H1 (cell line): ENCODE data around the gene GLDC. TPM values are rescaled to one million over a fixed set of nuclear protein-coding genes. Genes with fewer than 3 reads are reported as not detected.
A peak's percentile ranks its signal among the peaks of the same experiment; 100 is the strongest.

Source experiments
- CTCF ChIA-PET: fragments of 300-600 bp; sonication (Branson Sonifier 250); formaldehyde crosslinking; loops from one replicate; lab custom pipeline; 2021; ENCODE audit not compliant: partially characterized antibody; lab: Charles Lee
- POLR2A ChIA-PET: fragments of 300-600 bp; sonication (Branson Sonifier 250); formaldehyde crosslinking; loops from one replicate; lab custom pipeline; 2021; ENCODE audit warnings: inconsistent platforms; ENCODE audit not compliant: partially characterized antibody; lab: Charles Lee
- DNase-seq, 2 experiments: peaks; one replicate each; pipeline versions ENCODE4 v3.0.0 to v3.0.0-alpha.2; 2010 to 2022; ENCODE audit warnings: low spot score in 2 of 2, low read depth in 1 of 2, mixed read lengths in 1 of 2
- FAIRE-seq: peaks from 2 replicates; lab custom pipeline; 2011; peaks lifted over from hg19 to GRCh38; lab: Jason Lieb, UNC
- H2AFZ ChIP-seq: 2 replicates; pipeline ENCODE4 v1.8.1; 2012; ENCODE audit warnings: low read length, inconsistent platforms
- H2AK5ac ChIP-seq: 2 replicates; pipeline ENCODE4 v1.6.1; 2013; ENCODE audit warnings: low read depth, low read length
- H2BK120ac ChIP-seq: replicated peaks from 2 replicates; pipeline ENCODE3; 2013; ENCODE audit warnings: low read depth, low read length, inconsistent platforms
- H2BK12ac ChIP-seq: 2 replicates; pipeline ENCODE4 v1.6.1; 2013; ENCODE audit warnings: low read depth, low read length
- H2BK15ac ChIP-seq: 2 replicates; pipeline ENCODE4 v1.6.1; 2013; ENCODE audit warnings: low read length
- H2BK20ac ChIP-seq: 2 replicates; pipeline ENCODE4 v1.6.1; 2013; ENCODE audit warnings: low read length
- H2BK5ac ChIP-seq: 2 replicates; pipeline ENCODE4 v1.6.1; 2013; ENCODE audit warnings: low read depth, low read length
- H3K14ac ChIP-seq: 2 replicates; pipeline ENCODE4 v1.6.1; 2013; ENCODE audit warnings: inconsistent platforms; ENCODE audit not compliant: insufficient read length
- H3K18ac ChIP-seq: 2 replicates; pipeline ENCODE4 v1.6.1; 2013; ENCODE audit warnings: low read length; ENCODE audit errors: extremely low read depth
- H3K23ac ChIP-seq: 2 replicates; pipeline ENCODE4 v1.6.1; 2013; ENCODE audit warnings: inconsistent platforms; ENCODE audit not compliant: insufficient read length
- H3K23me2 ChIP-seq: 2 replicates; pipeline ENCODE4 v1.6.1; 2013; ENCODE audit warnings: low read depth, low read length
- H3K27ac ChIP-seq: 2 replicates; pipeline ENCODE4 v1.6.1; 2011; ENCODE audit warnings: low read depth, low read length, inconsistent platforms
- H3K27me3 ChIP-seq, 4 experiments: replicated peaks in 1 of 4; 1 replicate in 1 of 4; 2 replicates in 3 of 4; pipeline versions ENCODE4 v1.6.1 to v1.8.1; 2011 to 2013; ENCODE audit warnings: low read length in 3 of 4, mild to moderate bottlenecking in 3 of 4, inconsistent platforms in 2 of 4, mixed read lengths in 2 of 4, moderate library complexity in 1 of 4; ENCODE audit not compliant: control insufficient read depth in 3 of 4, insufficient read depth in 3 of 4; ENCODE audit errors: extremely low read depth in 1 of 4
- H3K36me3 ChIP-seq, 4 experiments: 2 replicates each; pipeline versions ENCODE4 v1.6.1 to v1.8.1; 2011 to 2013; ENCODE audit warnings: mild to moderate bottlenecking in 4 of 4, low read length in 3 of 4, moderate library complexity in 2 of 4, control low read depth in 1 of 4, inconsistent platforms in 1 of 4; ENCODE audit not compliant: insufficient read depth in 4 of 4, control insufficient read depth in 2 of 4
- H3K4ac ChIP-seq: replicated peaks from 2 replicates; pipeline ENCODE3; 2013; ENCODE audit warnings: low read length, low read depth, mixed read lengths, inconsistent platforms; ENCODE audit not compliant: insufficient read length
- H3K4me1 ChIP-seq, 4 experiments: replicated peaks in 1 of 4; 1 replicate in 1 of 4; 2 replicates in 3 of 4; pipeline versions ENCODE4 v1.6.1 to v1.8.1; 2011 to 2013; ENCODE audit warnings: low read length in 3 of 4, inconsistent platforms in 2 of 4, mixed read lengths in 1 of 4; ENCODE audit not compliant: insufficient read depth in 4 of 4, control insufficient read depth in 3 of 4
- H3K4me2 ChIP-seq, 2 experiments: 2 replicates each; pipeline versions ENCODE4 v1.6.1 to v1.8.1; 2011 to 2013; ENCODE audit warnings: low read depth in 2 of 2, low read length in 2 of 2, control low read depth in 1 of 2, inconsistent platforms in 1 of 2, mild to moderate bottlenecking in 1 of 2; ENCODE audit not compliant: insufficient read depth in 1 of 2
- H3K4me3 ChIP-seq, 4 experiments: fragments of 200-600, 300-600 bp in 1 of 4; sonication (generic), shearing (Covaris generic), sonication (Bioruptor Twin) in 1 of 4; 2 replicates each; pipeline versions ENCODE4 v1.5.1 to v1.8.1; 2011 to 2016; ENCODE audit warnings: low read length in 4 of 4, low read depth in 3 of 4, control low read depth in 2 of 4, inconsistent platforms in 2 of 4, mild to moderate bottlenecking in 2 of 4, mixed read lengths in 1 of 4, moderate library complexity in 1 of 4; ENCODE audit not compliant: insufficient read depth in 2 of 4; ENCODE audit errors: extremely low read depth in 1 of 4
- H3K56ac ChIP-seq: replicated peaks from 2 replicates; pipeline ENCODE3; 2013; ENCODE audit warnings: low read depth, mild to moderate bottlenecking, mixed read lengths, low read length, inconsistent platforms; ENCODE audit not compliant: insufficient read length
- H3K79me1 ChIP-seq: 2 replicates; pipeline ENCODE4 v1.6.1; 2013; ENCODE audit warnings: low read depth, low read length, control low read depth
- H3K79me2 ChIP-seq, 2 experiments: 2 replicates each; pipeline versions ENCODE4 v1.6.1 to v1.8.1; 2012 to 2013; ENCODE audit warnings: low read length in 2 of 2, mild to moderate bottlenecking in 2 of 2, inconsistent platforms in 1 of 2; ENCODE audit not compliant: insufficient read depth in 2 of 2, control insufficient read depth in 1 of 2
- H3K9ac ChIP-seq, 4 experiments: replicated peaks in 1 of 4; 1 replicate in 1 of 4; 2 replicates in 3 of 4; pipeline versions ENCODE4 v1.6.1 to v1.8.1; 2011 to 2013; ENCODE audit warnings: low read depth in 3 of 4, low read length in 3 of 4, control low read depth in 2 of 4, mild to moderate bottlenecking in 2 of 4, moderate library complexity in 2 of 4, inconsistent platforms in 1 of 4; ENCODE audit errors: extremely low read depth in 1 of 4
- H3K9me3 ChIP-seq, 2 experiments: 2 replicates each; pipeline versions ENCODE4 v1.6.1 to v1.8.1; 2012 to 2013; ENCODE audit warnings: mild to moderate bottlenecking in 2 of 2, moderate library complexity in 2 of 2, control low read depth in 1 of 2, inconsistent platforms in 1 of 2, low read depth in 1 of 2, low read length in 1 of 2, mixed read lengths in 1 of 2; ENCODE audit not compliant: insufficient read depth in 2 of 2
- H4K20me1 ChIP-seq, 2 experiments: replicated peaks in 1 of 2; 2 replicates each; pipeline versions ENCODE3 to v1.8.1; 2011 to 2013; ENCODE audit warnings: inconsistent platforms in 2 of 2, low read length in 2 of 2, mild to moderate bottlenecking in 1 of 2; ENCODE audit not compliant: insufficient read depth in 2 of 2, control insufficient read depth in 1 of 2
- H4K5ac ChIP-seq: 2 replicates; pipeline ENCODE4 v1.6.1; 2013; ENCODE audit warnings: low read length, low read depth, mixed read lengths, inconsistent platforms; ENCODE audit not compliant: insufficient read length
- H4K8ac ChIP-seq: 2 replicates; pipeline ENCODE4 v1.8.0; 2013; ENCODE audit warnings: mild to moderate bottlenecking, moderate library complexity, low read length, inconsistent platforms; ENCODE audit not compliant: insufficient read depth; ENCODE audit errors: extremely low read depth
- H4K91ac ChIP-seq: replicated peaks from 2 replicates; pipeline ENCODE3; 2013; ENCODE audit warnings: low read length, mixed read lengths, inconsistent platforms; ENCODE audit not compliant: insufficient read length
- EZH2 ChIP-seq: fragments of 200-600 bp; sonication (generic); IDR thresholded peaks from 2 replicates; pipeline ENCODE4 v1.7.1; 2012; ENCODE audit warnings: low read depth, mild to moderate bottlenecking, moderate library complexity, low read length, inconsistent platforms; ENCODE audit not compliant: severe bottlenecking
- WGBS, 2 experiments: shearing (Covaris generic) in 1 of 2; methylation state at CpG; one replicate each; pipeline versions ENCODE4 v1.1.6 to v1.1.7; 2013 to 2015; ENCODE audit warnings: low lambda C conversion rate in 2 of 2, mixed read lengths in 2 of 2, inconsistent platforms in 1 of 2, low coverage in 1 of 2, missing lambda C conversion rate in 1 of 2; ENCODE audit not compliant: insufficient replicate concordance in 2 of 2, insufficient coverage in 1 of 2, insufficient read length in 1 of 2; ENCODE audit errors: extremely low coverage in 1 of 2, missing lambda C conversion rate in 1 of 2; 5-methylcytosine and 5-hydroxymethylcytosine counted together
- polyA plus RNA-seq, 7 experiments: library from polyadenylated mRNA; depleted of rRNA in 3 of 7; stranded (reverse) in 5 of 7; unstranded in 2 of 7; fragments of >200 nt in 5 of 7; fragments of 200-250 nt in 2 of 7; gene quantifications; 1 replicate in 5 of 7; 2 replicates in 1 of 7; 4 replicates in 1 of 7; pipeline versions ENCODE4 v1.2.1 to v1.2.3, GENCODE V29; 2011 to 2013; ENCODE audit warnings: missing spikeins in 2 of 7, mixed read lengths in 2 of 7
- total RNA-seq: library from RNA; stranded (reverse); fragmentation: NEBNext Ultra II Directional; extraction: Animal tissue kit (Norgen Biotek cat#: 25700); gene quantifications from 2 replicates; pipeline ENCODE4 v1.2.1, GENCODE V29; 2021

GLDC gene
- total and polyA plus RNA-seq, 2 of the 8 experiments (the other 6 are each of a cell fraction or from before 2014, with no cell fraction given) = 48.8 to 101 TPM

GRCh38 chr9:6631207-6631512 is 14.4 kb downstream of the GLDC start:
- Histone ChIP-seq H3K79me1 (peaks cover 8% of the 10 kb centered on the region), H2BK12ac (no peak overlapping the region), H4K91ac (no peak overlapping the region), H4K8ac (no peak overlapping the region), H3K9me3 (no peaks in the 10 kb centered on the region), H4K5ac (no peak overlapping the region), H3K23ac (no peak overlapping the region), H3K14ac (no peak overlapping the region), H3K56ac (no peak overlapping the region), H2AK5ac (no peak overlapping the region), H3K4ac (no peak overlapping the region), H4K20me1 (peaks cover 4 to 9% of the 10 kb centered on the region in 2 experiments), H3K4me2 (no peak overlapping the region), H2AFZ (no peak overlapping the region), H3K23me2 (no peaks in the 10 kb centered on the region), H3K27ac (0 out of 2 replicates have a peak overlapping the region, but pooled peaks have one; percentile 9), H2BK15ac (no peak overlapping the region), H3K4me1 (peaks cover 2 to 9% (median 5%) of the 10 kb centered on the region in 4 experiments; a peak in 5 of 7 replicates), H3K9ac (no peak overlapping the region), H3K36me3 (no peaks in the 10 kb centered on the region; a peak in 1 of 8 replicates), H3K18ac (no peak overlapping the region), H3K27me3 (no peaks in the 10 kb centered on the region), H3K4me3 (no peak overlapping the region), H2BK20ac (no peak overlapping the region), H3K79me2 (peaks cover 0 to 71% of the 10 kb centered on the region in 2 experiments), H2BK120ac (no peak overlapping the region), H2BK5ac (no peak overlapping the region)
- no peak for TF ChIP-seq EZH2
- 97% methylated on average over 4 of the region's 4 CpGs; no CpG with 5 or more reads in 1 of the 2 experiments for WGBS, 2 experiments
- CTCF ChIA-PET = interaction anchor here (0.6 to 1.1 kb wide), 2 partner anchors 10 to 73 kb away, joined by 3 read pairs; no protein-coding TSS in a partner anchor
- DNase-seq (no peak), FAIRE-seq (no peak)
- POLR2A ChIA-PET = interaction anchor here (0.6 to 1.4 kb wide), 3 partner anchors 9 to 324 kb away, joined by 3 to 6 read pairs (median 4); no protein-coding TSS in a partner anchor
